Esophagus muscularis mucosa (tissue), 4 donors: Measurements from ENCODE around the gene TIGD3. TPM values are rescaled to one million over a fixed set of nuclear protein-coding genes. Genes with fewer than 3 reads are reported as not detected.
A peak's percentile ranks its signal among the peaks of the same experiment; 100 is the strongest.
"Not testable (repeated sequence)": the region's sequence is repeated elsewhere in the genome, so short reads cannot be mapped to it uniquely, and the experiment has no call there.

Experiments
- DNase-seq: peaks from one replicate; pipeline ENCODE4 v3.0.0-alpha.2; 2017; ENCODE audit errors: extremely low spot score
- H3K27ac ChIP-seq, 4 donors: fragments of 200-600 bp; sonication (generic); replicated peaks in 1 of 4; 1 replicate in 3 of 4; 2 replicates in 1 of 4; pipeline ENCODE4 v1.5.1; 2016 to 2019; ENCODE audit warnings: mild to moderate bottlenecking in 1 of 4
- H3K27me3 ChIP-seq, 4 donors: fragments of 200-600 bp; sonication (generic); one replicate each; pipeline versions ENCODE4 v1.5.1 to v1.6.0; 2016 to 2019
- H3K36me3 ChIP-seq, 4 donors: fragments of 200-600 bp; sonication (generic); one replicate each; pipeline ENCODE4 v1.5.1; 2016 to 2019
- H3K4me1 ChIP-seq, 4 donors: fragments of 200-600 bp; sonication (generic); one replicate each; pipeline ENCODE4 v1.5.1; 2016 to 2019
- H3K4me3 ChIP-seq, 4 donors: fragments of 200-600 bp; sonication (generic); 1 replicate in 2 of 4; 2 replicates in 2 of 4; pipeline ENCODE4 v1.5.1; 2016 to 2019; ENCODE audit warnings: mild to moderate bottlenecking in 4 of 4, moderate library complexity in 1 of 4
- H3K9me3 ChIP-seq, 4 donors: fragments of 200-600 bp; sonication (generic); 1 replicate in 3 of 4; 2 replicates in 1 of 4; pipeline ENCODE4 v1.5.1; 2016 to 2019
- EP300 ChIP-seq: sonication (generic); formaldehyde crosslinking; IDR thresholded peaks from one replicate; pipeline ENCODE4 v1.6.1; 2017; ENCODE audit warnings: antibody characterized with exemption
- POLR2A ChIP-seq: fragments of 450-650 bp; IDR thresholded peaks from one replicate; pipeline ENCODE4 v1.6.1; 2017; ENCODE audit warnings: antibody characterized with exemption, moderate library complexity, mild to moderate bottlenecking, low read depth
- POLR2AphosphoS5 ChIP-seq, 2 donors: sonication (generic); formaldehyde crosslinking; IDR thresholded peaks; one replicate each; pipeline ENCODE4 v1.6.1; 2017; ENCODE audit warnings: antibody characterized with exemption in 2 of 2
- WGBS: methylation state at CpG from one replicate; pipeline ENCODE4 v1.1.5; 2018; 5-methylcytosine and 5-hydroxymethylcytosine counted together
- intact Hi-C: fragments of 100-400 bp; cut with DNase I; formaldehyde crosslinking; loops from one replicate; pipeline ENCODE4 v1.15.1; 2023
- total RNA-seq, 4 donors: library from RNA; depleted of rRNA; stranded (reverse); fragments of >200 nt; gene quantifications; one replicate each; pipeline versions ENCODE4 v1.1.0 to v1.2.1, GENCODE V29; 2016
- TF ChIP-seq, protein P1 (sequence below), 3 experiments: fragments of 200-600 bp in 2 of 3; fragments of 450-650 bp in 1 of 3; sonication (generic) in 2 of 3; IDR thresholded peaks; one replicate each; pipeline ENCODE4 v1.5.1; 2017 to 2019; ENCODE audit warnings: antibody characterized with exemption in 3 of 3, mild to moderate bottlenecking in 2 of 3, moderate library complexity in 1 of 3

The TIGD3 gene
- total RNA-seq, 4 donors from 2014 or later, result 0.19 TPM; not detected in 3

DNA sequence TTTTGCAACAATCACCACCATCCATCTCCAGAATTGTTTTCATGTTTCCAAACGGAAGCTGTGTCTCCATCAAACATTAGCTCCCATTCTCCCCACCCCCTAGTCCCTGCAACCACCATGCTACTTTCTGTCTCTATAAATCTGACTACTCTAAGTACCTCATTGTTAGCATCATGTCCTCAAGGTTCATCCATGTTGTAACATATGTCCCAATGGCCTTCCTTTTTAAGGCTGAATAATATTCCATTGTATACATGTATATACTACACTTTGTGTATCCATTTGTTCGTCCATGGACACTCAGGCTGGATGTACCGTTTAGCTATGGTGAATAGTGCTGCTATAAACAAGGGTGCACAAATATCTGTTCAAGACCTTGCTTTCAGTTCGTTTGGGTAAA, 29.1 kb upstream of the TIGD3 start:
- Histone ChIP-seq H3K27me3 (no peaks in the 10 kb centered on the region), H3K27ac (no peak overlapping the region), H3K4me3 (no peak overlapping the region), H3K36me3 (peaks cover 19 to 32% (median 27%) of the 10 kb centered on the region in 4 donors), H3K4me1 (peaks cover 22 to 40% (median 36%) of the 10 kb centered on the region in 4 donors), H3K9me3 (no peaks in the 10 kb centered on the region)
- no peak for DNase-seq
- 88% methylated on average over 4 of the region's 4 CpGs for WGBS
- intact Hi-C loops, result no loop called here
- no peak for TF ChIP-seq EP300
- TF ChIP-seq POLR2AphosphoS5 (IDR thresholded peaks at IDR 0.05), result peak in 1 of 2 donors; percentile 42
- TF ChIP-seq POLR2A, result no peak
- TF ChIP-seq, protein P1, sequence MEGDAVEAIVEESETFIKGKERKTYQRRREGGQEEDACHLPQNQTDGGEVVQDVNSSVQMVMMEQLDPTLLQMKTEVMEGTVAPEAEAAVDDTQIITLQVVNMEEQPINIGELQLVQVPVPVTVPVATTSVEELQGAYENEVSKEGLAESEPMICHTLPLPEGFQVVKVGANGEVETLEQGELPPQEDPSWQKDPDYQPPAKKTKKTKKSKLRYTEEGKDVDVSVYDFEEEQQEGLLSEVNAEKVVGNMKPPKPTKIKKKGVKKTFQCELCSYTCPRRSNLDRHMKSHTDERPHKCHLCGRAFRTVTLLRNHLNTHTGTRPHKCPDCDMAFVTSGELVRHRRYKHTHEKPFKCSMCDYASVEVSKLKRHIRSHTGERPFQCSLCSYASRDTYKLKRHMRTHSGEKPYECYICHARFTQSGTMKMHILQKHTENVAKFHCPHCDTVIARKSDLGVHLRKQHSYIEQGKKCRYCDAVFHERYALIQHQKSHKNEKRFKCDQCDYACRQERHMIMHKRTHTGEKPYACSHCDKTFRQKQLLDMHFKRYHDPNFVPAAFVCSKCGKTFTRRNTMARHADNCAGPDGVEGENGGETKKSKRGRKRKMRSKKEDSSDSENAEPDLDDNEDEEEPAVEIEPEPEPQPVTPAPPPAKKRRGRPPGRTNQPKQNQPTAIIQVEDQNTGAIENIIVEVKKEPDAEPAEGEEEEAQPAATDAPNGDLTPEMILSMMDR (IDR thresholded peaks at IDR 0.05), result no peak

DNA sequence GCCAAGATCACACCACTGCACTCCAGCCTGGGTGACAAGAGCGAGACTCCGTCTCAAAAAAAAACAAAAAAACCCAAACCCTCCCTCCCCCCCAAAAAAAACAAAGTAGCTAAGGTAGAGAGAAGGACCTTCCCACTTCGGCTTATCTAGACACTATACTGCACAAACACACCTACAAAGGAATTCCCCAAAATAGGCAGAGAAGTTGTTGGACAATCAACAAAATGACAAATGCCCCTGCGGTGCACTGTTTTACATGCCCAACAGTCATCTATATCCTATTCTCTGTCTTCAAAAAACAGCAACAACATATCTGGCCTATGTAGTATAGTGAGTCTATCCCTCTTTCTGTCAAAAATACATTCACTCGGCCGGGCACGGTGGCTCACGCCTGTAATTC, 27.5 kb upstream of the TIGD3 start:
- 86% methylated on average over 8 of the region's 8 CpGs for WGBS
- intact Hi-C loops, result no loop called here
- H3K27ac ChIP-seq, result no peak overlapping the region
- H3K4me3 ChIP-seq, result no peak overlapping the region
- H3K9me3 ChIP-seq, result no peaks in the 10 kb centered on the region
- H3K36me3 ChIP-seq, result peaks cover 3 to 16% (median 11%) of the 10 kb centered on the region in 4 donors
- peaks cover 8 to 24% (median 21%) of the 10 kb centered on the region in 4 donors for H3K4me1 ChIP-seq
- TF ChIP-seq, protein P1 (IDR thresholded peaks at IDR 0.05), result no peak
- TF ChIP-seq EP300, result no peak
- TF ChIP-seq POLR2AphosphoS5 (IDR thresholded peaks at IDR 0.05), result peak in 1 of 2 donors; percentile 44
- no peak for DNase-seq
- H3K27me3 ChIP-seq, result no peaks in the 10 kb centered on the region

DNA sequence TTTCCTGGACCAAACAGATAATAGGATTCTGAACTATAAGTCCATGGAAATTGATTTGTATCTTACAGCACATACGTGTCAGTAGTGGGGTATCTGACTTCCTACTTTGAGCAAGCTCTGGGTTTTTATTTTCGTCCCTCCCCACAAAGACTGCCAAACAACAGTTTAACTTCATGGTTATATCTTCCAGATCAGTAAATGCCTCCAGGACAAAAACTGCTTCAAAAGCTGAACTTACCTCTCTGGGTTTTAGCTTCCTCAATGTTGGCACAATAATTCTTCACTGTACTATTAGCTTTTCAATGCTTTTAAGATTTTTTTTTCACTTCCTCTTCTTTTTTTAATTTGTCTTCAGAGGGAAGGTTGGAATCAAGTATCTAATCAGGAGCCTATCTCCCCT, 25.1 kb upstream of the TIGD3 start:
- no peaks in the 10 kb centered on the region for H3K9me3 ChIP-seq
- H3K4me3 ChIP-seq, result no peak overlapping the region
- no peaks in the 10 kb centered on the region for H3K36me3 ChIP-seq
- peaks cover 8 to 19% (median 14%) of the 10 kb centered on the region in 4 donors for H3K4me1 ChIP-seq
- DNase-seq, result no peak
- intact Hi-C loops, result no loop called here
- H3K27me3 ChIP-seq, result no peaks in the 10 kb centered on the region
- WGBS, result 51% methylated on average over 2 of the region's 2 CpGs
- H3K27ac ChIP-seq, result peak overlapping the region in 2 of 4 donors; percentile 4 to 22
- no peak for TF ChIP-seq EP300
- TF ChIP-seq POLR2A, result no peak
- no peak for TF ChIP-seq POLR2AphosphoS5 (IDR thresholded peaks at IDR 0.05)
- TF ChIP-seq, protein P1 (IDR thresholded peaks at IDR 0.05), result no peak

DNA sequence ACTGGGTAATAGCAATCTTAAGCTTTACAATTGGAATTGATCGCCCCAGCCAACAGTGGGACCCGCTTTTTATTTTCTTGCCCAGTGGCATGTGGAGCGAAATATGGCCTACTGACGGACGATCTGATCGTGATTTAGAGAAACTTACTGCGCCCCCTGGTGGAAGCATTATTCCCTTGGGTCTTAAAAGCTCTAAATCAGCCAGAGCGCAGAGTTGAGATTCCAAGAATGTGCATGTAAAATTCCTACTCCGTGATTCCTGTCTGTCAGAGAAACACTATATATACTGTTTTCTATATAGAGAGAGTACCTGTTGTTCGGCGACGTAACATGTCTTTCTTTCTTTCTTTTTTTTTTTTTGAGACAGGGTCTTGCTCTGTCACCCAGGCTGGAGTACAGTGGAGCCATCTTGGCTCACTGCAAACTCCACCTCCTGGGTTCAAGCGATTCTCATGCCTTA, 24.6 kb upstream of the TIGD3 start:
- H3K36me3 ChIP-seq, result no peaks in the 10 kb centered on the region
- H3K4me3 ChIP-seq, result no peak overlapping the region
- no peaks in the 10 kb centered on the region for H3K27me3 ChIP-seq
- H3K9me3 ChIP-seq, result no peaks in the 10 kb centered on the region
- peaks cover 12 to 24% (median 19%) of the 10 kb centered on the region in 4 donors for H3K4me1 ChIP-seq
- TF ChIP-seq, protein P1 (IDR thresholded peaks at IDR 0.05), result peak; percentile 81 to 85 (median 82)
- TF ChIP-seq EP300, result no peak
- TF ChIP-seq POLR2A, result no peak
- peak; percentile 49 to 57 for TF ChIP-seq POLR2AphosphoS5 (IDR thresholded peaks at IDR 0.05)
- peak; percentile 97 for DNase-seq
- intact Hi-C loops, result loop anchor here (1.0 kb wide), 1 partner anchor 55 kb away; no protein-coding TSS in a partner anchor
- 6% methylated on average over 13 of the region's 13 CpGs for WGBS
- peak overlapping the region in 2 of 4 donors; percentile 4 to 22 for H3K27ac ChIP-seq

DNA sequence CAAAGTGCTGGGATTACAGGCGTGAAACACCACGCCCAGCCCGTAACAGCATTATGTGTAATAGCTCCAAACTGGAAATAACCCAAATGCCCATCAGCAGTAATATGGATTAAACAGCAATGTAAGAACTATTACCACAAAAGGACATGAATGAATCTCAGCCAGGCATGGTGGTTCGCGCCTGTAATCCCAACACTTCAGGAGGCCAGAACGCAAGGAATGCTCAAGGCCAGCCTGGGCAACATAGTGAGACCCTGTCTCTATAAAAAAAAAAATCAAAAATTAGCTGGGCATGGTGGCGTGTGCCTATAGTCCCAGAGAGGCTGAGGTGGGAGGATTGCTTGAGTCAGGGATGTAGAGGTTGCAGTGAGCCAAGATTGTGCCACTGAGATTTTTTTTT, 24.0 kb upstream of the TIGD3 start:
- Histone ChIP-seq H3K4me3 (no peak overlapping the region), H3K27me3 (no peaks in the 10 kb centered on the region), H3K4me1 (peaks cover 17 to 30% (median 24%) of the 10 kb centered on the region in 4 donors), H3K36me3 (no peaks in the 10 kb centered on the region), H3K9me3 (no peaks in the 10 kb centered on the region), H3K27ac (no peak overlapping the region)
- intact Hi-C loops, result loop anchor here (1.0 kb wide), 1 partner anchor 55 kb away; no protein-coding TSS in a partner anchor
- WGBS, result 79% methylated on average over 7 of the region's 7 CpGs
- no peak for TF ChIP-seq POLR2A
- TF ChIP-seq POLR2AphosphoS5 (IDR thresholded peaks at IDR 0.05), result no peak
- TF ChIP-seq, protein P1 (IDR thresholded peaks at IDR 0.05), result no peak
- TF ChIP-seq EP300, result no peak
- DNase-seq, result no peak

DNA sequence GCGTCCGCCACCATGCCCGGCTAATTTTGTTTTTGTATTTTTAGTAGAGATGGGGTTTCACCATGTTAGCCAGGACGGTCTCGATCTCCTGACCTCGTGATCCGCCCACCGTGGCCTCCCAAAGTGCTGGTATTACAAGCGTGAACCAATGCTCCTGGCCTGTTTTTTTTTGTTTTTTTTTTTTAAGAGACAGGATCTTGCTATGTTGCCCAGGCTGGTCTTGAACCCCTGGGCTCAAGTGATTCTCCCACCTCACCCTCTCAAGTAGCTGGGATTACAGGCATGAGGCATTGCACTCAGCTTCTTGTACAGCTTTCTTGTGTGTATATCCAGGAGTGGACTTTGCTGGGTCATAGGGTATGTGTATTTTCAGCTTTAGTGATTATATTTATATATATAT, 22.0 kb upstream of the TIGD3 start:
- H3K36me3 ChIP-seq, H3K27ac ChIP-seq, intact Hi-C loops, H3K27me3 ChIP-seq, H3K4me3 ChIP-seq, DNase-seq, H3K9me3 ChIP-seq: not testable (repeated sequence)
- H3K4me1 ChIP-seq, result peaks cover 17 to 47% (median 41%) of the 10 kb centered on the region in 4 donors
- 95% methylated on average over 9 of the region's 9 CpGs for WGBS
